Caco-2 (cell line): ENCODE data around the gene KDM4C. TPM values are rescaled to one million over a fixed set of nuclear protein-coding genes. Genes with fewer than 3 reads are reported as not detected.
"Not testable (repeated sequence)": the region's sequence is repeated elsewhere in the genome, so short reads cannot be mapped to it uniquely, and the experiment has no call there.

ENCODE experiments used
- BruUV-seq: library from RNA; stranded (reverse); fragments of 400-500 nt; replicated peaks from 2 replicates; lab custom pipeline; 2021; lab: Mats Ljungman, UMichigan
- CTCF ChIA-PET: fragments of 300-600 bp; sonication (Branson Sonifier 250); formaldehyde crosslinking; loops from one replicate; lab custom pipeline; 2022; ENCODE audit warnings: antibody characterized with exemption; lab: Charles Lee
- POLR2A ChIA-PET: fragments of 300-600 bp; sonication (Branson Sonifier 250); formaldehyde crosslinking; loops from one replicate; lab custom pipeline; 2022; ENCODE audit warnings: antibody characterized with exemption; lab: Charles Lee
- DNase-seq, 2 experiments: peaks; one replicate each; pipeline versions ENCODE4 v3.0.0 to v3.0.0-alpha.2; 2020 to 2022
- H3K27me3 ChIP-seq: replicated peaks from 2 replicates; pipeline ENCODE4 v1.6.0; 2011; ENCODE audit warnings: low read length; ENCODE audit not compliant: control insufficient read depth, insufficient read depth
- H3K36me3 ChIP-seq: 2 replicates; pipeline ENCODE4 v1.5.1; 2011; ENCODE audit warnings: low read length; ENCODE audit not compliant: control insufficient read depth, insufficient read depth
- H3K4me1 ChIP-seq: fragments of 250-450 bp; sonication (Bioruptor Pico); 2 replicates; pipeline ENCODE4 v1.5.1; 2020; ENCODE audit warnings: mild to moderate bottlenecking
- H3K4me3 ChIP-seq: 2 replicates; pipeline ENCODE4 v1.5.1; 2011; ENCODE audit warnings: low read depth, mild to moderate bottlenecking, control low read depth, low read length
- H3K9me3 ChIP-seq: fragments of 250-450 bp; sonication (Bioruptor Pico); 2 replicates; pipeline ENCODE4 v1.5.1; 2020; ENCODE audit warnings: mild to moderate bottlenecking, moderate library complexity
- H3K27ac Mint-ChIP-seq: one replicate; pipeline ENCODE4 v1.8.0; 2022; ENCODE audit warnings: mixed read lengths; ENCODE audit not compliant: unreplicated experiment
- H3K27me3 Mint-ChIP-seq: one replicate; pipeline ENCODE4 v1.8.0; 2022; ENCODE audit warnings: mixed read lengths; ENCODE audit not compliant: insufficient read depth, unreplicated experiment
- H3K36me3 Mint-ChIP-seq: one replicate; pipeline ENCODE4 v1.8.0; 2022; ENCODE audit warnings: mild to moderate bottlenecking, mixed read lengths; ENCODE audit not compliant: insufficient read depth, unreplicated experiment
- H3K4me1 Mint-ChIP-seq: one replicate; pipeline ENCODE4 v1.8.0; 2022; ENCODE audit warnings: low read depth, mixed read lengths; ENCODE audit not compliant: unreplicated experiment
- H3K4me3 Mint-ChIP-seq: one replicate; pipeline ENCODE4 v1.8.0; 2022; ENCODE audit warnings: mild to moderate bottlenecking, moderate library complexity, mixed read lengths; ENCODE audit not compliant: unreplicated experiment
- H3K9me3 Mint-ChIP-seq: one replicate; pipeline ENCODE4 v1.8.0; 2022; ENCODE audit warnings: mixed read lengths; ENCODE audit not compliant: unreplicated experiment
- CTCF ChIP-seq, 2 experiments: fragments of 200-600 bp in 1 of 2; IDR thresholded peaks; 1 replicate in 1 of 2; 2 replicates in 1 of 2; pipeline versions ENCODE4 v1.5.1 to v1.8.0; 2011 to 2022; ENCODE audit warnings: antibody characterized with exemption in 1 of 2, control low read depth in 1 of 2, inconsistent platforms in 1 of 2, low read depth in 1 of 2, low read length in 1 of 2, mild to moderate bottlenecking in 1 of 2, moderate library complexity in 1 of 2; ENCODE audit not compliant: insufficient read depth in 1 of 2, severe bottlenecking in 1 of 2, unreplicated experiment in 1 of 2
- intact Hi-C: fragments of 100-400 bp; cut with micrococcal nuclease; formaldehyde crosslinking; loops from one replicate; pipeline ENCODE4 v1.10.0; 2022; ENCODE audit not compliant: unreplicated experiment
- total RNA-seq: library from RNA; stranded (reverse); gene quantifications from 2 replicates; pipeline ENCODE4 v1.2.3, GENCODE V29; 2022

KDM4C gene
- total RNA-seq, 1 experiment from 2014 or later, result 40.3 TPM

- Histone ChIP-seq H3K9me3 (no peaks in the 10 kb centered on the region), H3K4me1 (no peaks in the 10 kb centered on the region), H3K4me3 (no peak overlapping the region), H3K36me3 (no peaks in the 10 kb centered on the region), H3K27me3 (no peaks in the 10 kb centered on the region)
- Mint-ChIP-seq H3K4me3 (no peak overlapping the region), H3K27ac (no peak overlapping the region), H3K4me1 (no peaks in the 10 kb centered on the region), H3K27me3 (no peaks in the 10 kb centered on the region), H3K9me3 (no peaks in the 10 kb centered on the region), H3K36me3 (peaks cover 14% of the 10 kb centered on the region)
- no TSS peak for BruUV-seq
- CTCF ChIA-PET, result no interaction called here
- no peak for DNase-seq
- no peak for TF ChIP-seq CTCF (IDR thresholded peaks at IDR 0.05; ENCODE audit: insufficient read depth in 1 of 2, low read depth in 1 of 2, low read length in 1 of 2, severe bottlenecking in 1 of 2, unreplicated experiment in 1 of 2)
- POLR2A ChIA-PET, result no interaction called here
- intact Hi-C loops, result no loop called here
These were observed 270.2 kb downstream of the KDM4C start for GRCh38 chr9:7027996-7028395.

GRCh38 chr9:7028591-7028990 lies 270.8 kb downstream of the KDM4C start:
- Mint-ChIP-seq H3K4me1 (no peaks in the 10 kb centered on the region), H3K27ac (no peak overlapping the region), H3K27me3 (no peaks in the 10 kb centered on the region), H3K9me3 (no peaks in the 10 kb centered on the region), H3K4me3 (no peak overlapping the region), H3K36me3 (peaks cover 10% of the 10 kb centered on the region)
- Histone ChIP-seq H3K36me3 (no peaks in the 10 kb centered on the region), H3K27me3 (no peaks in the 10 kb centered on the region), H3K9me3 (no peaks in the 10 kb centered on the region), H3K4me3 (no peak overlapping the region), H3K4me1 (no peaks in the 10 kb centered on the region)
- CTCF ChIA-PET, result no interaction called here
- TF ChIP-seq CTCF (IDR thresholded peaks at IDR 0.05; ENCODE audit: insufficient read depth in 1 of 2, low read depth in 1 of 2, low read length in 1 of 2, severe bottlenecking in 1 of 2, unreplicated experiment in 1 of 2), result no peak
- intact Hi-C loops, result no loop called here
- POLR2A ChIA-PET, result no interaction called here
- BruUV-seq, result no TSS peak
- DNase-seq, result no peak

- POLR2A ChIA-PET, BruUV-seq, H3K4me3 ChIP-seq: not testable (repeated sequence)
These were observed 273.2 kb downstream of the KDM4C start for GRCh38 chr9:7030943-7031342.

More at GRCh38 chr9:7030943-7031342, 273.2 kb downstream of the KDM4C start:
- H3K36me3 Mint-ChIP-seq, H3K4me3 Mint-ChIP-seq, H3K9me3 ChIP-seq, H3K9me3 Mint-ChIP-seq, H3K4me1 Mint-ChIP-seq, DNase-seq, H3K27me3 ChIP-seq, CTCF ChIA-PET, H3K27ac Mint-ChIP-seq, H3K4me1 ChIP-seq, intact Hi-C loops, H3K27me3 Mint-ChIP-seq, H3K36me3 ChIP-seq: not testable (repeated sequence)
